ENCODE data around the gene MERTK.
"Not testable (repeated sequence)": the region's sequence is repeated elsewhere in the genome, so short reads cannot be mapped to it uniquely, and the experiment has no call there.

MERTK gene

DNA sequence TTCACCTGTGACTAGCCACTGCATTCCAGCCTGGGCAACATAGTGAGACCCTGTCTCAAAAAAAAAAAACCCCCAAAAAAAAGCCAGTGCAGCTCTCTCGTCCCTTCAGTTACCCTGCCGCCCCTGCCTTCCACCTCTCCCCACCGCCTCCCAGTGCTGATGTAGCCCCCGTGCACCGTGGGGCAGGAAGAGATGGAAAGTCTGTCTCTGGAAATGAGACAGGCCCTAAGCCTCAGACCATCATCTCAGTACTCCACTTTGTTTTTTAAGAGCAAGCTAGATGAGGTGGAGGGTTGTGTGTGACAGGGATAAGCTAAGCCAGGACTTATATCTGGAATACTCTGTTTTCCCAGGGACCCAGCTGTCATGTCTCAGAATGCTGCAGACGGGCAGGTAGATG, 32.0 kb downstream of the MERTK start:
- H3K4me3 ChIP-seq (ENCODE audit: low read depth, low read length): no peak overlapping the region
- H3K27me3 ChIP-seq (ENCODE audit: control insufficient read depth, insufficient read depth, low read length): no peaks in the 10 kb centered on the region
- peaks cover 9% of the 10 kb centered on the region for H3K36me3 ChIP-seq (ENCODE audit: control insufficient read depth, insufficient read depth, low read length)
- H3K9ac ChIP-seq (ENCODE audit: low read length): no peak overlapping the region
- peaks cover 8% of the 10 kb centered on the region; the same call in 1 of the 2 replicates for H3K4me1 ChIP-seq (ENCODE audit: control insufficient read depth, insufficient read depth, low read length)
- no peak overlapping the region for H3K27ac ChIP-seq (ENCODE audit: low read depth, low read length)
- 0 out of 2 replicates have a peak, but pooled peaks cover 3% of the 10 kb centered on the region for H3K9me3 ChIP-seq (ENCODE audit: control insufficient read depth, insufficient read depth, low read depth, low read length)

DNA sequence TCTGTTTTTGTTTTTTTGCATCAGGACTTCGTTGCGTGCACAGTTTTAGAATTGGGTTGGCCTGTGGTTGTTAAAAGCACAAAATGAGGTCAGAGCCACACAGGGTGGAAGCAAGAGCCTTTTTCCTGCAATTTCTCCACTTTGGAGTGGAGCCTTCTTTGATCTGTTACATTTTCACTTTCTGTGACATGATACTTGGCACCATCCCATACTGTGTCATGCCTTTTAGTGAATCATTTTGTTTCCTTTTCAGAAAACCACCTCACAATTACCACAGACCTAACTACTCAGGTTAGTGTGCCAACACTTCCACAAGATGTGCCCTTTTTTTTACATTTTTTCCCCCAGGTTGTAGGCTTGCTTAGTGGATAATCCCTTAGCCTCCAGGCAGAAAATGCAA, 32.5 kb downstream of the MERTK start:
- H3K27ac ChIP-seq (ENCODE audit: low read depth, low read length): no peak overlapping the region
- peaks cover 9% of the 10 kb centered on the region for H3K36me3 ChIP-seq (ENCODE audit: control insufficient read depth, insufficient read depth, low read length)
- H3K9me3 ChIP-seq (ENCODE audit: control insufficient read depth, insufficient read depth, low read depth, low read length): 0 out of 2 replicates have a peak, but pooled peaks cover 3% of the 10 kb centered on the region
- H3K9ac ChIP-seq (ENCODE audit: low read length): no peak overlapping the region
- H3K4me3 ChIP-seq (ENCODE audit: low read depth, low read length): no peak overlapping the region
- H3K4me1 ChIP-seq (ENCODE audit: control insufficient read depth, insufficient read depth, low read length): peaks cover 8% of the 10 kb centered on the region; the same call in 1 of the 2 replicates
- H3K27me3 ChIP-seq (ENCODE audit: control insufficient read depth, insufficient read depth, low read length): no peaks in the 10 kb centered on the region

DNA sequence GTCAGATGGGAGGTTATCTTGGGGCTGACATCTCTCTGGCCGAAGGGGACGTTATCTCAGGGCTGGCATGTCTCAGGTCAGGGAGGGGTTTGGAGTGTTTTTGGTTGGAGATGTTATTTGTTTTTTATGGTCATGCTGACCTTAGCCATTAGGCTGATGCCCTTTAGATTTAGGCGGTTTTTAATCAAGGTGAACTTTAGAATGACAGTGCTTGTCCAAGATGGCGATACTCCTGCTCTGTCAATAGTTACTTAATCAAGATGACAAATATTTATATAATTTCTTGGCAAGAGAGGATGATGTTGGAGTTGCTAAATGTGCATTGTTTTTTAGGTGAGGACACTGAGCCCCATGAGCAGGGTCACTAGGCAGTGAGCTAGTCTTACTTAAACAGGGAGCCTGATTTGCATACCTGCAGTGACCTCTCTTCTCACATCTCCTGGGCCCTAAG, 34.5 kb downstream of the MERTK start:
- peaks cover 8% of the 10 kb centered on the region; the same call in 1 of the 2 replicates for H3K4me1 ChIP-seq (ENCODE audit: control insufficient read depth, insufficient read depth, low read length)
- no peak overlapping the region for H3K9ac ChIP-seq (ENCODE audit: low read length)
- H3K27ac ChIP-seq (ENCODE audit: low read depth, low read length): no peak overlapping the region
- peaks cover 9% of the 10 kb centered on the region for H3K36me3 ChIP-seq (ENCODE audit: control insufficient read depth, insufficient read depth, low read length)
- no peak overlapping the region for H3K4me3 ChIP-seq (ENCODE audit: low read depth, low read length)
- 0 out of 2 replicates have a peak, but pooled peaks cover 3% of the 10 kb centered on the region for H3K9me3 ChIP-seq (ENCODE audit: control insufficient read depth, insufficient read depth, low read depth, low read length)
- H3K27me3 ChIP-seq (ENCODE audit: control insufficient read depth, insufficient read depth, low read length): no peaks in the 10 kb centered on the region

DNA sequence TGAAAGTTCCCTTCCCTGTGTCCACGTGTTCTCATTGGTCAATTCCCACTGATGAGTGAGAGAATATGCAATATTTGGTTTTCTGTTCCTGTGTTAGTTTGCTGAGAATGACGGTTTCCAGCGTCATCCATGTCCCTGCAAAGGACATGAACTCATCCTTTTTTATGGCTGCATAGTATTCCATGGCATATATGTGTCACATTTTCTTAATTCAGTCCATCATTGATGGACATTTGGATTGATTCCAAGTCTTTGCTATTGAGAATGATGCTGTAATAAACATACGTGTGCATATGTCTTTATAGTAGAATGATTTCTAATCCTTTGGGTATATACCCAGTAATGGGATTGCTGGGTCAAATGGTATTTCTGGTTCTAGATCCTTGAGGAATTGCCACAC, 35.5 kb downstream of the MERTK start:
- not testable (repeated sequence) for H3K4me3 ChIP-seq (ENCODE audit: low read depth, low read length); H3K27ac ChIP-seq (ENCODE audit: low read depth, low read length); H3K36me3 ChIP-seq (ENCODE audit: control insufficient read depth, insufficient read depth, low read length); H3K4me1 ChIP-seq (ENCODE audit: control insufficient read depth, insufficient read depth, low read length); H3K9ac ChIP-seq (ENCODE audit: low read length); H3K9me3 ChIP-seq (ENCODE audit: control insufficient read depth, insufficient read depth, low read depth, low read length); H3K27me3 ChIP-seq (ENCODE audit: control insufficient read depth, insufficient read depth, low read length)

DNA sequence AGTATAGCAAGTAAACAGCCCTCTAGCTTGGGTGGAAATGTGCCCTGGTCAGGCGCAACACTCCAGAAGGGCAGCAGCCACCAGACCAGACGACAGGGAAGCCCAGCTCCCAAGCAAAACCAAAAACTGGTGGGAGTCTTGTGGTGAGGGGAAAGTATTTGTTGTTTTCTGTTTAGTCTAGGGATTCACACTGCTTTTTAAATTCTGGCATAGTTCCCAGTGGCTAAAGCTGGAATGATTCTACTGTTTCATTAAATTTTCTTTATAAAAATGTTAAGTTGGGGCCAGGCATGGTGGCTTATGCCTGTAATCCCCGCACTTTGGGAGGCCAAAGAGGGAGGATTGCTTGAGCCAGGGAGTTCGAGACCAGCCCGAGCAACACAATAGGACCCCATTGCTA, 38.5 kb downstream of the MERTK start:
- no peaks in the 10 kb centered on the region for H3K36me3 ChIP-seq (ENCODE audit: control insufficient read depth, insufficient read depth, low read length)
- 0 out of 2 replicates have a peak, but pooled peaks cover 3% of the 10 kb centered on the region for H3K9me3 ChIP-seq (ENCODE audit: control insufficient read depth, insufficient read depth, low read depth, low read length)
- no peaks in the 10 kb centered on the region for H3K27me3 ChIP-seq (ENCODE audit: control insufficient read depth, insufficient read depth, low read length)
- H3K4me1 ChIP-seq (ENCODE audit: control insufficient read depth, insufficient read depth, low read length): peaks cover 12% of the 10 kb centered on the region
- no peak overlapping the region for H3K9ac ChIP-seq (ENCODE audit: low read length)
- no peak overlapping the region for H3K4me3 ChIP-seq (ENCODE audit: low read depth, low read length)
- no peak overlapping the region for H3K27ac ChIP-seq (ENCODE audit: low read depth, low read length)

DNA sequence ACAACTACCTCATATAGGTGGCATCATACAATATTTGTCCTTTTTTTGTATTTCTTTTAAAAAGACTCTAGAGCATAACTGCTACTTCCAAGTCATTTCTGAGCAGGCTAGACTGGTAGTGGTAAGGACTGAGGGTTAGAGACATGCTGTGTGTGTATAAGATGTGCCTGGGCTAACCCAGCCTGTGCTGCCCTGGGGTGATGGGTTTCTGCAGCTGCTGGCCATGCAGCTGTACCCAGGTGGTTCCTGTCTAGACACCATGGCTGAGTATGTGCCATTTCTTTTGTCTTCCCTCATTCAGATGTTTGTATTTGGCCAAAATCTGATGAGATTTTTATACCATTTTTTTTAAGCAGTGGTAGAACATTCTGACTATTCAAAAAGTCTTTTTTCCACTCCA, 40.0 kb downstream of the MERTK start:
- no peak overlapping the region for H3K4me3 ChIP-seq (ENCODE audit: low read depth, low read length)
- no peaks in the 10 kb centered on the region for H3K27me3 ChIP-seq (ENCODE audit: control insufficient read depth, insufficient read depth, low read length)
- no peaks in the 10 kb centered on the region for H3K9me3 ChIP-seq (ENCODE audit: control insufficient read depth, insufficient read depth, low read depth, low read length)
- peaks cover 12% of the 10 kb centered on the region for H3K4me1 ChIP-seq (ENCODE audit: control insufficient read depth, insufficient read depth, low read length)
- no peak overlapping the region for H3K9ac ChIP-seq (ENCODE audit: low read length)
- no peak overlapping the region for H3K27ac ChIP-seq (ENCODE audit: low read depth, low read length)
- no peaks in the 10 kb centered on the region for H3K36me3 ChIP-seq (ENCODE audit: control insufficient read depth, insufficient read depth, low read length)

DNA sequence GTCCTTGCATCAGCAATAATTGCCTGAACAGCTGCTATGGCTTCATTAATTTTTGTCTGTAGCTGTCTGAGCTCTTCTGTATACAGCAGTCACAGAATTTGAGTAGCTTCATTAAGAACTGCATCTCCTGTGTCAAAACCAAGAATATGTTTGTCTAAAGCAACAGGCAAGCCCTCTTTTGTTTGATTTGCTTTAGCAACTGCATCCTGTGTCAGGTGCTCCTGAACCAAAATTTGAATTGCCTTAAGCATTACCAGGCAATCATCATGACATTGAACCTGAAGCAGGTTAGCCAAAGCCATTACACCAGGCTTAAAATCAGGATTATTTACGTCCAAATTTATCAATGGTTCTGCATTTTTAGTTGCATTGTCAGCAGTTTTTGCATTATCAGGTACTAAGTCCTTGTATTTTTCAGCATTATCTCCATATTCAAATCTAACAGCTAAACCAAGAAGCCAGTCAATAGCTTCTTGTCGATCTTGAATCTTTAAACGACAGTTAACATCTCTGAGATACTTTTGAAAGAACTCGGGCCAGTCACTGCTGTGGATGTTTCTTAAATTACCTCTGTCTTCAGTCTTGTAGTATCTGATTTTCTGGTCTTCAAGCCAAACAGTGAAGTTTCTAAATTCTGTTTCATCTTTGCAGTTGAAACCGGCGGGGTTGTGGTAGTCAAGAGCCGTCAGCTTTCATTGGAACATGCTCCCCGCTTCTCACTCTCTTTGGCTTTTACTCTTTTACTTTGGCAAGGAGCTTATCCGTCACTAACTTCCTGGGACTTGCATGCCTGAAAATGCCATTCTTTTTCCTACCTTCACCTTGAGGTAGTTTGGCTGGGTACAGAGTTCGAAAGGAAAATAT, 42.2 kb downstream of the MERTK start:
- Histone ChIP-seq H3K9ac (ENCODE audit: low read length) (no peak overlapping the region), H3K4me3 (ENCODE audit: low read depth, low read length) (no peak overlapping the region), H3K9me3 (ENCODE audit: control insufficient read depth, insufficient read depth, low read depth, low read length) (no peaks in the 10 kb centered on the region), H3K4me1 (ENCODE audit: control insufficient read depth, insufficient read depth, low read length) (peaks cover 12% of the 10 kb centered on the region), H3K36me3 (ENCODE audit: control insufficient read depth, insufficient read depth, low read length) (peaks cover 2% of the 10 kb centered on the region; the same call in 1 of the 2 replicates), H3K27me3 (ENCODE audit: control insufficient read depth, insufficient read depth, low read length) (no peaks in the 10 kb centered on the region), H3K27ac (ENCODE audit: low read depth, low read length) (no peak overlapping the region; the same call in 1 of the 2 replicates)

DNA sequence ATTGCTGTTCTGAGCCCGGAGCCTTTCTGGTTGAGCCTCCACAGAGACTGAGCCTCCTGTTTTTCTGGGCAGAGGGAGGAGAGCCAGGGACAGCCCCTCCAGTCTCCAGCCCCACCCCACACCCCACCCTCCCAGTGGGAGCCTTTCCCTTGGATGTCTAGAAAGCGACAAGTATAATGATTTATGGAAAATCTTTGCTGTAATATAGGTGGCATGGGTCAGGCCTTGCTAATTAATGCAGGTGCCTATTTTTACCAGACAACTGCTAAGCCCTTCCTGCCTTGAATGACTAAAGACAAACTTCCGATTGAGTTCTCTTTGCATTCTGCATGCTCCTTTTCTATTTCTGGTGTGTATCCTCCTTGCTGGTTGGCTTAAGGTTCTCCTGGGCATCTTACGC, 43.1 kb downstream of the MERTK start:
- Histone ChIP-seq H3K4me1 (ENCODE audit: control insufficient read depth, insufficient read depth, low read length) (peaks cover 12% of the 10 kb centered on the region), H3K9ac (ENCODE audit: low read length) (no peak overlapping the region), H3K4me3 (ENCODE audit: low read depth, low read length) (no peak overlapping the region), H3K27me3 (ENCODE audit: control insufficient read depth, insufficient read depth, low read length) (no peaks in the 10 kb centered on the region), H3K36me3 (ENCODE audit: control insufficient read depth, insufficient read depth, low read length) (peaks cover 2% of the 10 kb centered on the region; the same call in 1 of the 2 replicates), H3K9me3 (ENCODE audit: control insufficient read depth, insufficient read depth, low read depth, low read length) (no peaks in the 10 kb centered on the region), H3K27ac (ENCODE audit: low read depth, low read length) (no peak overlapping the region)

DNA sequence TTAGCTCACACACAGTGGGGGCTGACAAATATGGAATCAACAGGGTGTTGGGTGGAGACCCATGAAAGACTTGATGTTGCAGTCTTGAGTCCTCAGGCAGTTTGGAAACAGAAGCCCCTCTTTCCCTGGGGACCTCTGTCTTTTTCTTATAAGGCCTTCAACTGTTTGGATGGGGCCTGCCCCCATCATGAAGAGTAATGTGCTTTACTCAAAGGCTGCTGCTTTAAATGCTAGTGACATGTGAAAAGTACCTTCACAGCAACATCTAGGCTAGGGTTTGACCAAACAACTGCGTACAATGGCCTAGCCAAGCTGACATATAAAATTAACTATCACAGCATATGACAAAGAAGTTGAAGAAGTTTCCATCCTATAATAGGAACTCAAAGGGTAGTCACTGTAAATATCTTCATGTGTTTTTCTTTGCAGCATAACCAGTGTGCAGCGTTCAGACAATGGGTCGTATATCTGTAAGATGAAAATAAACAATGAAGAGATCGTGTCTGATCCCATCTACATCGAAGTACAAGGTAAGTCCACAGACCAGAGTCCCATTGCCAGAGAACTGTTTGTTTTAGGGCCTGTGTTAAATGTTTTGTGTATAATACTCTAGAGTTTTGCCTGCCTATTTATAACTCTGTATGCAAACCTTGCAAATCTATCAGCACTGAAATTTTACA, 46.3 kb downstream of the MERTK start:
- no peak overlapping the region for H3K9ac ChIP-seq (ENCODE audit: low read length)

DNA sequence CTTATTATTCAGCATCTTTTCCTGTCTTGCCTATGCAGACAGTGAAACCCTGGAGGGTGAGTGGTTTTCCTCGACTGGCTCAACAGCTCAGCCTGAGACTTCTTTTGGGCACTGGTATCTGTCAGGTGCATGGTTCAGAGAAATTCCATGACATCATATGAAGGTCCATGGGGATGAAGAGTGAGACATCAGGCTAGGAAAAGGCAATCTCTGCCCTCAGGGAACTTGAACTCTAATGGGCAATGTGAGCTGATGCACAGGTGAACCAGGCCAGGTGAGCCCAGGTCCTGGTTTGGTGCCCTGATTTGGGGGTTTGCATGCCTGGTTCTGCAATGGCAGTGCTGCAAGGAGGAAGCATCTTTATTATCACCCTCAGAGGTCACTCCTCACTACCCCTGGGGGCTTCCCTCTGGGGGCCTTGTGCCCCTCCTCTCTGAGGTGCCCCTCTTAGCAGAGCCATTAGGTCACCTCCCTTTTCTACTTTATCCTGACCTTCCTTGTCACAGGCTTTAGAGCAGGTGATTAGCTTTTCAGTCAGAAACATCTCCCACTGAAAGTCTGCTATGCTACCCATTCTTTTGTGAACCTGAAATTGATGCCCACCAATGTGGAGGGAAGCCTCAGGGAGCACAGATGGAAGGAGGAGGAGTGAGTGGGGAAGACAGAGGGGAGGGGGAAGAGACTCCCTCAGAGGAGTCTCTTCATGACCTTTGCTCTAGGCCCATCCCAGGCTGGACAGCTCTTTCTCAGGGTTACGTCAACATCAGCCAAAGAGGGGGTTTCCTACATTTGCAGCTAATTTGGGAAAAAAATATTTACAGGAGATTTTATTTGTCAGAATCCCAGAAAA, 47.3 kb downstream of the MERTK start:
- Histone ChIP-seq H3K9me3 (ENCODE audit: control insufficient read depth, insufficient read depth, low read depth, low read length) (no peaks in the 10 kb centered on the region), H3K4me1 (ENCODE audit: control insufficient read depth, insufficient read depth, low read length) (peaks cover 6% of the 10 kb centered on the region; the same call in 1 of the 2 replicates), H3K9ac (ENCODE audit: low read length) (no peak overlapping the region), H3K27ac (ENCODE audit: low read depth, low read length) (no peak overlapping the region), H3K36me3 (ENCODE audit: control insufficient read depth, insufficient read depth, low read length) (peaks cover 20% of the 10 kb centered on the region), H3K27me3 (ENCODE audit: control insufficient read depth, insufficient read depth, low read length) (no peaks in the 10 kb centered on the region), H3K4me3 (ENCODE audit: low read depth, low read length) (no peak overlapping the region)

More for the DNA sequence above, 46.3 kb downstream of the MERTK start:
- Histone ChIP-seq H3K27ac (ENCODE audit: low read depth, low read length) (no peak overlapping the region), H3K27me3 (ENCODE audit: control insufficient read depth, insufficient read depth, low read length) (no peaks in the 10 kb centered on the region), H3K4me3 (ENCODE audit: low read depth, low read length) (no peak overlapping the region), H3K36me3 (ENCODE audit: control insufficient read depth, insufficient read depth, low read length) (peaks cover 20% of the 10 kb centered on the region), H3K9me3 (ENCODE audit: control insufficient read depth, insufficient read depth, low read depth, low read length) (no peaks in the 10 kb centered on the region), H3K4me1 (ENCODE audit: control insufficient read depth, insufficient read depth, low read length) (peaks cover 12% of the 10 kb centered on the region)
